ENCODE results near the gene COL6A1.

COL6A1 gene

DNA sequence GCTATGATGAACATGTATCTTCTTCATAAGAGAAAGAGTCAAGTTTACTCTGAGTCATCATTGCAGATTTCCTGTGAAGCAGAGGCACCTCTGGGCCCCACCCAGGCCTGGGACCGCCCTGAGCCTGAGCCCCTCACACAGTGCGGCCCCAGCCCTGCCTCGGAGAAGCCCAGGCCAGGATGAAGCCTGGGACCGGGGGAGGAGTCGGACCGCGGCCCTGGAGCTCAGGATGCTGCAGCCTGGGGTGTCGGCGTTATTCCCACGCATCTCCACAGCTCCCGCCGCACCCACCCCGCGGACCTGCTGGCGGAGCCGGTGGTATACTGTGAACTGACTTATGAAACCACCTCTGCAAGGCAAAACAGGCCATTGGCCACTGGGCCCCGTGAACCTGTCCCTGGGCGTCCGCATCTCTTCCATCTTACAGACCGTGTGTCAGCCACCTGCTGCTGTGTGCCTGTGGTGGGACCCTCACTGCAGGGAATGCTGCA is 2.4 kb upstream of the COL6A1 start:
- Histone ChIP-seq H3K9me3 (ENCODE audit: insufficient read depth, low read length) (no peaks in the 10 kb centered on the region), H4K20me1 (ENCODE audit: insufficient read depth, low read length) (no peaks in the 10 kb centered on the region), H3K27ac (ENCODE audit: low read length) (no peak overlapping the region), H3K4me3 (ENCODE audit: low read length) (no peak overlapping the region), H3K79me2 (ENCODE audit: low read length) (no peaks in the 10 kb centered on the region), H3K36me3 (replicated peaks; ENCODE audit: low read depth, low read length) (no peaks in the 10 kb centered on the region), H2AFZ (ENCODE audit: low read depth, low read length) (no peak overlapping the region), H3K27me3 (ENCODE audit: low read depth, low read length) (no peaks in the 10 kb centered on the region), H3K4me1 (ENCODE audit: low read length) (no peaks in the 10 kb centered on the region), H3K9ac (ENCODE audit: low read length) (no peak overlapping the region), H3K4me2 (ENCODE audit: low read length) (no peak overlapping the region)
- TF ChIP-seq, protein P1, sequence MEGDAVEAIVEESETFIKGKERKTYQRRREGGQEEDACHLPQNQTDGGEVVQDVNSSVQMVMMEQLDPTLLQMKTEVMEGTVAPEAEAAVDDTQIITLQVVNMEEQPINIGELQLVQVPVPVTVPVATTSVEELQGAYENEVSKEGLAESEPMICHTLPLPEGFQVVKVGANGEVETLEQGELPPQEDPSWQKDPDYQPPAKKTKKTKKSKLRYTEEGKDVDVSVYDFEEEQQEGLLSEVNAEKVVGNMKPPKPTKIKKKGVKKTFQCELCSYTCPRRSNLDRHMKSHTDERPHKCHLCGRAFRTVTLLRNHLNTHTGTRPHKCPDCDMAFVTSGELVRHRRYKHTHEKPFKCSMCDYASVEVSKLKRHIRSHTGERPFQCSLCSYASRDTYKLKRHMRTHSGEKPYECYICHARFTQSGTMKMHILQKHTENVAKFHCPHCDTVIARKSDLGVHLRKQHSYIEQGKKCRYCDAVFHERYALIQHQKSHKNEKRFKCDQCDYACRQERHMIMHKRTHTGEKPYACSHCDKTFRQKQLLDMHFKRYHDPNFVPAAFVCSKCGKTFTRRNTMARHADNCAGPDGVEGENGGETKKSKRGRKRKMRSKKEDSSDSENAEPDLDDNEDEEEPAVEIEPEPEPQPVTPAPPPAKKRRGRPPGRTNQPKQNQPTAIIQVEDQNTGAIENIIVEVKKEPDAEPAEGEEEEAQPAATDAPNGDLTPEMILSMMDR (IDR thresholded peaks at IDR 0.05; ENCODE audit: low read depth, low read length) = no peak
- no peak for TF ChIP-seq EZH2phosphoT487 (IDR thresholded peaks at IDR 0.05; ENCODE audit: low read depth)

DNA sequence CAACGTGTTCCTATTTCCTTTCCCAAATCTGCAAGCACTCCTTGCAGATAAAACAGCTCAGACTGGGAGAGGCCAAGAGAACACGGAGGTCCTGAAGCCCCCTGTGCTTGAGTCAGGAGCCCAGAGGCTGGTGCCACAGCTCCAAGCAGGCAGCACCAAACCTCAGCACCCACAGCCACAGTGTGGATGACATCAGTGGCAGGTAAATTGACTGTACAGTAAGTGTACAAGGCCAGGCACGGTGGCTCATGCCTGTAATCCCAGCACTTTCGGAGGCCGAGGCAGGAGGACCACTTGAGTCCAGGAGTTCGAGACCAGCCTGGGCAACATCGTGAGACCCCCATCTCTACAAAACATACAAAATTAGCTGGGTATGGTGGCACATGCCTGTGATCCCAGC is 1.9 kb upstream of the COL6A1 start:
- H3K9ac ChIP-seq (ENCODE audit: low read length) = no peak overlapping the region
- H3K4me3 ChIP-seq (ENCODE audit: low read length) = no peak overlapping the region
- no peak overlapping the region for H3K4me2 ChIP-seq (ENCODE audit: low read length)
- no peaks in the 10 kb centered on the region for H3K4me1 ChIP-seq (ENCODE audit: low read length)
- H3K9me3 ChIP-seq (ENCODE audit: insufficient read depth, low read length) = no peaks in the 10 kb centered on the region
- H3K27me3 ChIP-seq (ENCODE audit: low read depth, low read length) = no peaks in the 10 kb centered on the region
- H2AFZ ChIP-seq (ENCODE audit: low read depth, low read length) = no peak overlapping the region
- H3K36me3 ChIP-seq (replicated peaks; ENCODE audit: low read depth, low read length) = no peaks in the 10 kb centered on the region
- no peaks in the 10 kb centered on the region for H4K20me1 ChIP-seq (ENCODE audit: insufficient read depth, low read length)
- no peaks in the 10 kb centered on the region for H3K79me2 ChIP-seq (ENCODE audit: low read length)
- no peak for TF ChIP-seq EZH2phosphoT487 (IDR thresholded peaks at IDR 0.05; ENCODE audit: low read depth)
- TF ChIP-seq, protein P1 (IDR thresholded peaks at IDR 0.05; ENCODE audit: low read depth, low read length) = no peak
- no peak overlapping the region for H3K27ac ChIP-seq (ENCODE audit: low read length)

DNA sequence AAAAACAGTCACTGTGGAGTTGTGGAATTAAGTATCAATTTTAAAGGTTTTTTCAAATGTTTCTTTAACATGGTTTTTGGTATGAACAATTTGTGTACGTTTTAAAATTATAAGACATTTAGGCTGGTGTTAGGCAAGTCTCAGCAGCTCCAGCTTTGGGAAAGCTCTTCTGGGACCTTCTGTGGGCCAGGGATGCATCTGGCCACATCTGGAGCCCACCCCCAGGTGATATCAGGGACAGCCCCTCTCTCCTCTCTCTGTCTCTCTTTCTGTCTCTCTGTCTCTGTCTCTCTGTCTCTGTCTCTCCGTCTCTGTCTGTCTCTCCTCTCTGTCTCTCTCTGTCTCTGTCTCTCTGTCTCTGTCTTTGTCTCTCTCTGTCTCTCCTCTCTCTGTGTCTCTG is 1.3 kb upstream of the COL6A1 start:
- TF ChIP-seq, protein P1 (IDR thresholded peaks at IDR 0.05; ENCODE audit: low read depth, low read length) = no peak
- TF ChIP-seq EZH2phosphoT487 (IDR thresholded peaks at IDR 0.05; ENCODE audit: low read depth) = no peak
- Histone ChIP-seq H4K20me1 (ENCODE audit: insufficient read depth, low read length) (no peaks in the 10 kb centered on the region), H3K4me2 (ENCODE audit: low read length) (no peak overlapping the region), H3K9me3 (ENCODE audit: insufficient read depth, low read length) (no peaks in the 10 kb centered on the region), H3K27ac (ENCODE audit: low read length) (no peak overlapping the region), H3K79me2 (ENCODE audit: low read length) (no peaks in the 10 kb centered on the region), H3K4me1 (ENCODE audit: low read length) (no peaks in the 10 kb centered on the region), H3K36me3 (replicated peaks; ENCODE audit: low read depth, low read length) (no peaks in the 10 kb centered on the region), H3K4me3 (ENCODE audit: low read length) (no peak overlapping the region), H3K9ac (ENCODE audit: low read length) (no peak overlapping the region), H3K27me3 (ENCODE audit: low read depth, low read length) (no peaks in the 10 kb centered on the region), H2AFZ (ENCODE audit: low read depth, low read length) (no peak overlapping the region)

DNA sequence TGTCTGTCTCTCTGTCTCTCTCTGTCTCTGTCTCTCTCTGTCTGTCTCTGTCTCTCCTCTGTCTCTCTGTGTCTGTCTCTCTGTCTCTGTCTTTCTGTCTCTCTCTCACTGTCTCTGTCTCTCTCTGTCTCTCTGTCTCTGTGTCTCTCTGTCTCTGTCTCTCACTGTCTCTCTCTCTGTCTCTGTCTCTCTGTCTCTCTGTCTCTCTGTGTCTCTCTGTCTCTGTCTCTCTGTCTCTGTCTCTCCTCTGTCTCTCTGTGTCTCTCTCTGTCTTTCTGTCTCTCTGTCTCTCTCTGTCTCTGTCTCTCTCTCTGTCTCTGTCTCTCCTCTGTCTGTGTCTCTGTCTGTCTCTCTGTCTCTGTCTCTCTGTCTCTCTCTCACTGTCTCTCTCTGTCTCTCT is 873 bp upstream of the COL6A1 start:
- TF ChIP-seq, protein P1 (IDR thresholded peaks at IDR 0.05; ENCODE audit: low read depth, low read length) = no peak
- no peak for TF ChIP-seq EZH2phosphoT487 (IDR thresholded peaks at IDR 0.05; ENCODE audit: low read depth)
- Histone ChIP-seq H3K4me1 (ENCODE audit: low read length) (no peaks in the 10 kb centered on the region), H3K9ac (ENCODE audit: low read length) (no peak overlapping the region), H3K36me3 (replicated peaks; ENCODE audit: low read depth, low read length) (no peaks in the 10 kb centered on the region), H3K4me2 (ENCODE audit: low read length) (no peak overlapping the region), H3K27me3 (ENCODE audit: low read depth, low read length) (no peaks in the 10 kb centered on the region), H3K27ac (ENCODE audit: low read length) (no peak overlapping the region), H3K79me2 (ENCODE audit: low read length) (no peaks in the 10 kb centered on the region), H3K4me3 (ENCODE audit: low read length) (no peak overlapping the region), H3K9me3 (ENCODE audit: insufficient read depth, low read length) (no peaks in the 10 kb centered on the region), H2AFZ (ENCODE audit: low read depth, low read length) (no peak overlapping the region), H4K20me1 (ENCODE audit: insufficient read depth, low read length) (no peaks in the 10 kb centered on the region)

All from OCI-LY3 (cell line).